LNCAP (cell line): ENCODE measurements around the gene CDH4.

Experiments used
- CTCF ChIP-seq: fragments of 450-650 bp; IDR thresholded peaks from 2 replicates; pipeline ENCODE4 v1.5.1; 2017; ENCODE audit warnings: mild to moderate bottlenecking

Gene CDH4

GRCh38 chr20:61887596-61888093, 635.6 kb downstream of the CDH4 start:
- no peak; the same call in 1 of the 2 replicates for TF ChIP-seq CTCF

- no peak for TF ChIP-seq CTCF
Measured at GRCh38 chr20:61888101-61888865, 636.2 kb downstream of the CDH4 start.

GRCh38 chr20:61889659-61890058, 637.6 kb downstream of the CDH4 start:
- no peak for TF ChIP-seq CTCF

- no peak for TF ChIP-seq CTCF
Measured at GRCh38 chr20:61890210-61890609, 638.1 kb downstream of the CDH4 start.

GRCh38 chr20:61891476-61891875, 639.4 kb downstream of the CDH4 start:
- no peak for TF ChIP-seq CTCF

- no peak for TF ChIP-seq CTCF
Measured at GRCh38 chr20:61891916-61892649, 640.0 kb downstream of the CDH4 start.

- TF ChIP-seq CTCF, result no peak
Measured at GRCh38 chr20:61895016-61895415, 643.0 kb downstream of the CDH4 start.
